ENCODE measurements around the gene AHRR. TPM values are rescaled to one million over a fixed set of nuclear protein-coding genes. Genes with fewer than 3 reads are reported as not detected.

Gene AHRR
- total and polyA plus RNA-seq, 2 donors (not counting 1 experiment from before 2014, with no cell fraction given) = 11.3 to 26.4 TPM

DNA sequence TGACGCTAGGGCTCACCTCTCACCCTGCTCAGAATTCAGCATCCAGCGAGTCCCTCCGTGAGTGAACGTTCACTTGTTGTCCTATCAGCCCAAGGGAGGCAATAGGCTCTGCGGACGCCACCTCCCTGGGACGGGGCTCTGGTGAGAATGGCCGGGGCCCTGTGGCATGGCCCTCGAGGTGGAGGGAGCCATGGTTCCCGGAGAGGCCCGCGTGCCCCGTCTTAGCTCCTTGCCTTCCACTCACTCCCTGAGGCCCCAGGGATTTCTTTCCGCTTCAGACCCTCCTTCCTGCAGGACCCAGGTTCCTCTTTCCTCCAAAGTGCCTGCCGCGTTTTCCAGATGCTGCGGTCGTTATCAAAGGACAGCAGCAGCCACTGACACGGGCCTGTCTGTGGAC lies 142.9 kb downstream of the AHRR start:
- no peak overlapping the region for H3K27ac ChIP-seq (ENCODE audit: insufficient read depth, low read length)
- H3K4me1 ChIP-seq (ENCODE audit: control insufficient read depth, extremely low read depth, insufficient read depth, low read length) = no peaks in the 10 kb centered on the region
- H3K4me3 ChIP-seq (replicated peaks in 1 of 4; ENCODE audit: control extremely low read depth in 1 of 4, insufficient read depth in 1 of 4, low read depth in 3 of 4, low read length in 4 of 4) = no peak overlapping the region
- no peaks in the 10 kb centered on the region for H3K9me3 ChIP-seq (ENCODE audit: control insufficient read depth, insufficient read depth, low read depth, low read length)
- H3K79me2 ChIP-seq (ENCODE audit: control insufficient read depth, insufficient read depth, low read length) = no peaks in the 10 kb centered on the region
- H3K4me2 ChIP-seq (ENCODE audit: extremely low read depth, insufficient read depth, low read length) = no peak overlapping the region
- H2AFZ ChIP-seq (ENCODE audit: low read length) = no peak overlapping the region
- H3K9ac ChIP-seq (ENCODE audit: insufficient read depth, low read length) = no peak overlapping the region
- no peaks in the 10 kb centered on the region for H3K27me3 ChIP-seq (ENCODE audit: control insufficient read depth, insufficient read depth, low read length)
- no peak for DNase-seq (ENCODE audit: low read depth in 2 of 2)
- no peaks in the 10 kb centered on the region for H4K20me1 ChIP-seq (ENCODE audit: control insufficient read depth, extremely low read depth, insufficient read depth, low read length)
- TF ChIP-seq, protein P1, sequence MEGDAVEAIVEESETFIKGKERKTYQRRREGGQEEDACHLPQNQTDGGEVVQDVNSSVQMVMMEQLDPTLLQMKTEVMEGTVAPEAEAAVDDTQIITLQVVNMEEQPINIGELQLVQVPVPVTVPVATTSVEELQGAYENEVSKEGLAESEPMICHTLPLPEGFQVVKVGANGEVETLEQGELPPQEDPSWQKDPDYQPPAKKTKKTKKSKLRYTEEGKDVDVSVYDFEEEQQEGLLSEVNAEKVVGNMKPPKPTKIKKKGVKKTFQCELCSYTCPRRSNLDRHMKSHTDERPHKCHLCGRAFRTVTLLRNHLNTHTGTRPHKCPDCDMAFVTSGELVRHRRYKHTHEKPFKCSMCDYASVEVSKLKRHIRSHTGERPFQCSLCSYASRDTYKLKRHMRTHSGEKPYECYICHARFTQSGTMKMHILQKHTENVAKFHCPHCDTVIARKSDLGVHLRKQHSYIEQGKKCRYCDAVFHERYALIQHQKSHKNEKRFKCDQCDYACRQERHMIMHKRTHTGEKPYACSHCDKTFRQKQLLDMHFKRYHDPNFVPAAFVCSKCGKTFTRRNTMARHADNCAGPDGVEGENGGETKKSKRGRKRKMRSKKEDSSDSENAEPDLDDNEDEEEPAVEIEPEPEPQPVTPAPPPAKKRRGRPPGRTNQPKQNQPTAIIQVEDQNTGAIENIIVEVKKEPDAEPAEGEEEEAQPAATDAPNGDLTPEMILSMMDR (conservative IDR thresholded peaks at IDR 0.05 in 1 of 2, IDR thresholded peaks at IDR 0.05 in 1 of 2; ENCODE audit: low read depth in 1 of 2, low read length in 2 of 2) = no peak
- TF ChIP-seq EZH2 (IDR thresholded peaks at IDR 0.05; ENCODE audit: low read length, missing control alignments) = no peak
- H3K36me3 ChIP-seq (ENCODE audit: control insufficient read depth, insufficient read depth, low read length) = peaks cover 25% of the 10 kb centered on the region

DNA sequence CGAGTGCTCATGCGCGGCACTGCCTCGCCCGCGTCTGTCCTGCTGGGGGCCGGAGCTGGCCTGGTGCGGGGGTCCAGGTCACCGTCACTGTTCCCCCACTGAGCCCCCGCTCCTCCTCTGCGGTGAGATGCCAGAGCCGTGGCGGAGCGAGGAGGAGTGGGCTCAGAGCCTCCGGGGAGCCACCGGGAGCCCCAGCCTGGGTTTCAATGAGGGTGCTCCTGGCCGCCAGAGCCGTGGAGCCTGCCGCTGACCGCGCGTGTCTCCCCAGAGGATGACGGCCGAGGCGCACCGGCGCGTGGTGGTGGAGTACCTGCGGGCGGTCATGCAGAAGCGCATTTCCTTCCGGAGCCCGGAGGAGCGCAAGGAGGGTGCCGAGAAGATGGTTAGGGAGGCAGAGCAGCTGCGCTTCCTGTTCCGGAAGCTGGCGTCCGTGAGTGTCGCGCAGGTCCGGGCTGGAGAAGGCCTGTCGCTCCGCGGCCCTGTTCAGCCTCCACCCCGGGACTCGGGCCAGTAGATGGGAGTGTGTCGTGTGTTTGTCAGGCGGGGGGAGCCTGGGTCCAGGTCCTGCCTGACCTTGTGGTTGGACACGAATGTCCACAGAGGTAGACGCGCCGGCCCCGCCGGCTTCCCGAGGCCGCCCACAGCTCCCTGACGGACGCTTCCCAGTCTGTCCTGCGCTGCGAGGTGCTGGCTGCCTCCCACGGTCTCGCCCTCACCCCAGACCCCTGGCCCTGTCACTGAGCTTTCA lies 143.5 kb downstream of the AHRR start:
- no peak for TF ChIP-seq EZH2 (IDR thresholded peaks at IDR 0.05; ENCODE audit: low read length, missing control alignments)
- TF ChIP-seq, protein P1 (conservative IDR thresholded peaks at IDR 0.05 in 1 of 2, IDR thresholded peaks at IDR 0.05 in 1 of 2; ENCODE audit: low read depth in 1 of 2, low read length in 2 of 2) = no peak
- no peak for DNase-seq (ENCODE audit: low read depth in 2 of 2)
- Histone ChIP-seq H3K36me3 (ENCODE audit: control insufficient read depth, insufficient read depth, low read length) (peaks cover 21% of the 10 kb centered on the region), H3K9ac (ENCODE audit: insufficient read depth, low read length) (no peak overlapping the region), H3K4me3 (replicated peaks in 1 of 4; ENCODE audit: control extremely low read depth in 1 of 4, insufficient read depth in 1 of 4, low read depth in 3 of 4, low read length in 4 of 4) (no peak overlapping the region), H3K27me3 (ENCODE audit: control insufficient read depth, insufficient read depth, low read length) (no peaks in the 10 kb centered on the region), H3K27ac (ENCODE audit: insufficient read depth, low read length) (no peak overlapping the region), H3K79me2 (ENCODE audit: control insufficient read depth, insufficient read depth, low read length) (no peaks in the 10 kb centered on the region), H3K4me2 (ENCODE audit: extremely low read depth, insufficient read depth, low read length) (no peak overlapping the region), H3K9me3 (ENCODE audit: control insufficient read depth, insufficient read depth, low read depth, low read length) (no peaks in the 10 kb centered on the region), H2AFZ (ENCODE audit: low read length) (no peak overlapping the region), H4K20me1 (ENCODE audit: control insufficient read depth, extremely low read depth, insufficient read depth, low read length) (no peaks in the 10 kb centered on the region), H3K4me1 (ENCODE audit: control insufficient read depth, extremely low read depth, insufficient read depth, low read length) (no peaks in the 10 kb centered on the region)

DNA sequence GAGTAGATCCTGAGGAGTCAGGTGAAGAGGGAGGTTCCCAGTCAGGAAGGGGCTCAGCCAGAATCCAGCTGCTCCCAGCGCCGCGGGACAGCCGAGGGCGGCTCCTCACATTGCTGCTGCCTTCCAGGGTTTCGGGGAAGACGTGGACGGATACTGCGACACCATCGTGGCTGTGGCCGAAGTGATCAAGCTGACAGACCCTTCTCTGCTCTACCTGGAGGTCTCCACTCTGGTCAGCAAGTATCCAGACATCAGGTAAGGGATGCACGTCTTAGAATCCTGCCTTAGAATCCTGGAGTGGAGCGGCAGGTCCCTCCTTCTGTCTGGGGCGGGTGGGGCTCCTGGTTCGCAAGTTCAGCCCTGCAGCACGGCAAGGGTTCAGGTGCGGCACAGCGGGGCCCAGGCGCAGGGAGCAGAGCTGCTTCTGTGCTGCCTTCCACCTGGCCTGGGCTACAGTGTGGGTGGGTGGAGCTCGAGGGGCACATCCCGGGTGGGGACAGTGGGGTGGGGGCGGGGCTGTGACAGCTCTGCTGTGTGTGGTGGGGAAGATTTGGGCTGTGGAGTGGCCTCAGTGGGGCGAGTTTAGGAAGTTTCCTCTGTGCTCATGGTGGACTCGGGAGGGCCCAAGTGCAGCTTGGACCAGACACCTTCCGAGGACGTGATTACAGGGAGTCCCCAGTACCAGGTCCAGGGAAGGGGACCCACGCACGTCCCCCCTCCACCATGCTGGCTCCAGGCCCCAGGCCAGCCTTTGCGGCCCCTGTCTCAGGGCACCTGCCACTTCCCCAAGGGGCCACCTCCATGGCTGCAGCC lies 144.3 kb downstream of the AHRR start:
- DNase-seq (ENCODE audit: low read depth in 2 of 2) = no peak

More for the DNA sequence above, 144.3 kb downstream of the AHRR start:
- H3K79me2 ChIP-seq (ENCODE audit: control insufficient read depth, insufficient read depth, low read length) = no peaks in the 10 kb centered on the region
- TF ChIP-seq EZH2 (IDR thresholded peaks at IDR 0.05; ENCODE audit: low read length, missing control alignments) = no peak
- TF ChIP-seq, protein P1 (conservative IDR thresholded peaks at IDR 0.05 in 1 of 2, IDR thresholded peaks at IDR 0.05 in 1 of 2; ENCODE audit: low read depth in 1 of 2, low read length in 2 of 2) = no peak
- no peaks in the 10 kb centered on the region for H4K20me1 ChIP-seq (ENCODE audit: control insufficient read depth, extremely low read depth, insufficient read depth, low read length)
- H3K36me3 ChIP-seq (ENCODE audit: control insufficient read depth, insufficient read depth, low read length) = peaks cover 18% of the 10 kb centered on the region
- no peaks in the 10 kb centered on the region for H3K9me3 ChIP-seq (ENCODE audit: control insufficient read depth, insufficient read depth, low read depth, low read length)
- no peak overlapping the region for H3K4me2 ChIP-seq (ENCODE audit: extremely low read depth, insufficient read depth, low read length)
- no peaks in the 10 kb centered on the region for H3K4me1 ChIP-seq (ENCODE audit: control insufficient read depth, extremely low read depth, insufficient read depth, low read length)
- H2AFZ ChIP-seq (ENCODE audit: low read length) = no peak overlapping the region
- no peak overlapping the region for H3K9ac ChIP-seq (ENCODE audit: insufficient read depth, low read length)
- H3K27me3 ChIP-seq (ENCODE audit: control insufficient read depth, insufficient read depth, low read length) = no peaks in the 10 kb centered on the region
- H3K27ac ChIP-seq (ENCODE audit: insufficient read depth, low read length) = no peak overlapping the region
- no peak overlapping the region for H3K4me3 ChIP-seq (replicated peaks in 1 of 4; ENCODE audit: control extremely low read depth in 1 of 4, insufficient read depth in 1 of 4, low read depth in 3 of 4, low read length in 4 of 4)

All from fibroblast of lung (primary cell).